NOMO-1 treated with dmso at 0.1 percent for 144 hours (cell line): Measurements from ENCODE around the gene CST9.
"Not testable (repeated sequence)": the region's sequence is repeated elsewhere in the genome, so short reads cannot be mapped to it uniquely, and the experiment has no call there.

ENCODE experiments used
- DNase-seq: peaks from one replicate; lab custom pipeline; 2025; ENCODE audit not compliant: unreplicated experiment; lab: John Stamatoyannopoulos, UW

CST9 gene

GRCh38 chr20:23624324-23624691 lies 18.6 kb upstream of the CST9 start:
- DNase-seq = no peak

GRCh38 chr20:23623666-23624323 lies 18.1 kb upstream of the CST9 start:
- no peak for DNase-seq

- no peak for DNase-seq
Observed at GRCh38 chr20:23622839-23623343, 17.2 kb upstream of the CST9 start.

- not testable (repeated sequence) for DNase-seq
Observed at GRCh38 chr20:23622401-23622800, 16.7 kb upstream of the CST9 start.

GRCh38 chr20:23620670-23621386 lies 15.1 kb upstream of the CST9 start:
- DNase-seq = not testable (repeated sequence)

GRCh38 chr20:23614163-23614562 lies 8.4 kb upstream of the CST9 start:
- DNase-seq = no peak

- DNase-seq = no peak
Observed at GRCh38 chr20:23613676-23614075, 8.0 kb upstream of the CST9 start.

GRCh38 chr20:23612396-23612795 lies 6.7 kb upstream of the CST9 start:
- no peak for DNase-seq

- no peak for DNase-seq
Observed at GRCh38 chr20:23609486-23610109, 3.9 kb upstream of the CST9 start.

- DNase-seq = no peak
Observed at GRCh38 chr20:23608251-23608846, 2.6 kb upstream of the CST9 start.

- DNase-seq = no peak
Observed at GRCh38 chr20:23607497-23608245, 2.0 kb upstream of the CST9 start.

GRCh38 chr20:23606652-23607049 lies 934 bp upstream of the CST9 start:
- DNase-seq = peak; percentile 46

GRCh38 chr20:23604306-23604705 lies 1.4 kb downstream of the CST9 start:
- no peak for DNase-seq

- no peak for DNase-seq
Observed at GRCh38 chr20:23603321-23603720, 2.4 kb downstream of the CST9 start.

- DNase-seq = no peak
Observed at GRCh38 chr20:23602699-23603098, 3.0 kb downstream of the CST9 start.

- peak; percentile 70 for DNase-seq
Observed at GRCh38 chr20:23602241-23602640, 3.5 kb downstream of the CST9 start.

- DNase-seq = no peak
Observed at GRCh38 chr20:23601715-23602114, 4.0 kb downstream of the CST9 start.

GRCh38 chr20:23598481-23598880 lies 7.2 kb downstream of the CST9 start:
- DNase-seq = no peak

- no peak for DNase-seq
Observed at GRCh38 chr20:23596579-23597250, 9.0 kb downstream of the CST9 start.

GRCh38 chr20:23595941-23596340 lies 9.8 kb downstream of the CST9 start:
- no peak for DNase-seq
